HG03521 (cell line): ENCODE measurements around the gene OR5V1.
"Not testable (repeated sequence)": the region's sequence is repeated elsewhere in the genome, so short reads cannot be mapped to it uniquely, and the experiment has no call there.

ENCODE experiments used
- ATAC-seq: cut with Tn5 transposase; IDR thresholded peaks from one replicate; pipeline ENCODE4 v1.9.1; 2021; ENCODE audit warnings: mild to moderate bottlenecking, moderate library complexity; ENCODE audit not compliant: unreplicated experiment

OR5V1 gene

GRCh38 chr6:29368765-29369164 lies at the start of gene OR5V1:
TSS of gene OR5V1 (minus strand) at chr6:29368865. CDS start at chr6:29356195, 12,670 bp downstream.
- ATAC-seq, result no peak

DNA sequence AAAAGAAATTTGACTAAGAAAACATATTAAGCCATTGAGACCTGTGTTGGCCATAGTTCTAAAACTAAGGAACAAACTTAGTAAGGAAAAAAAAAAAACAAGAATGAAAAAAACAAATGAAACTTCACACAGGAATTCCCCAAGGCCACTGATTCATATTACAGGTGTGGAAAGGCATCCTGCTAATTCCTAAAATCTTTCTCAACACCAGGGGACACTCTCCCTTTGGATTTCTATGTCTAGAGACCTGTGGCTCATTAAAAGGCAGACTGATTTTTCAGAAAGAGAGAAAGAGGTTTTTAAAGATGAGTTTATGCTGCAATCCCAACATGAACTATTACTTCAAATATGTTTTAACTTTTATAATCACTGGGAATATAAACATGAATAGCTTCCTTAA lies 45.9 kb upstream of the OR5V1 start, which contains the start of gene OR12D1:
Gene OR12D1, plus strand, starts transcription at position 341 of the 400 bp plus-strand sequence.
- no peak for ATAC-seq

DNA sequence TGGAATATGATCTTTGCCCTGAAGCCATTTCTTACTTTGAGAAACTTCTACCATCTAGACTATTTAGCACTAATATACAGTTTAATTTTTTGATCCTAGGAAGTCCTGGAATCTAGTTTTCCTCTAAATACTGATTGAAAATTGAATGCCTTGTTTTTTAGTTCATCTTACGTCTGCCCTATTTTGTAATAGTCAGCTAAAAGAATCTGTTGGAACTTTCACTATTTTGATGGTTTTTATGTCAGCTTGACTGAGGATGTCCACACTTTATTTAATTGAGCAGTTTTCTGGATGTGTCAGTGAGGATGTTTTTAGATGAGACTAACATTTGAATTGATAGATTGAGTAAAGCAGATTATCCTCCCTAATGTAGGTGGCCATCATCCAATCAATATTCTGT lies 35.1 kb upstream of the OR5V1 start:
- no peak for ATAC-seq

DNA sequence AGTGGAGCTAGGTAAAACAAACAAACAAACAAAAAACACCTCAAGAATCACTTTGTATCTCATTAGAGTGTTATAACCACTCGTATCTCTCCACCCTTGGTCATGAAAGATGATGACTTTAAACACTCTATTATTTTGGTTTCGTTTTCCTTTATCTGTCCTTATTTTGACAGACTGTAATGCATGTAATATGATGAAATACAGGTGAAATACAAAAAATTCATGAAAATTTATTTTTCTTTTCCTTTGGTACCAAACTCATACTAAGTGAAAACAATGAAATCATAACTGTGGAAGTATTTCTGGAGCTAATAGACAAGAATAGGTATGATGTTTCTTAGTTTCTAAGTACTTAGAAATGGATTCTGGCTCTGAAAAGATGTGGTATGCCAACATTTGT lies 30.9 kb upstream of the OR5V1 start:
- no peak for ATAC-seq

DNA sequence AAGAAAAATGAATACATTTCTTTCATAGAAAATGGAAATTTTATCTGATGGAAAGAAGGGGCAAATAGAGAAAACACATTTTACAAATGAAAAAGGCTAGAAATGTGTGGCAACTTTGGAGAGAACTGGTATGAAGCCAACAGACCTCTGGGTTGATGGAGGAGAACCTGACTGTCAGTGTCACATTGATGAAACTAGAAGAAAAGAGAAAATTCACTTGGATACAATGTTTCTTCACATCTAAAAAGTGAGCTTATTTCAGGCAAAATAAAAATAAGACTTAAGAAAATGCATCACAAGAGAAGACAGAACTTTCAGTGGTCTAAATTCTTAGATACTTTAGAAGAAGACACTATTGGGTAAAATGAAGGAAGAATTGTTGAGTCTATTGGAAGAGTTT lies 26.7 kb upstream of the OR5V1 start, which contains the start of gene OR12D2:
Gene OR12D2, plus strand, starts transcription at position 301 of the 400 bp plus-strand sequence. CDS start 1,069 bp downstream, outside the sequence.
- no peak for ATAC-seq

DNA sequence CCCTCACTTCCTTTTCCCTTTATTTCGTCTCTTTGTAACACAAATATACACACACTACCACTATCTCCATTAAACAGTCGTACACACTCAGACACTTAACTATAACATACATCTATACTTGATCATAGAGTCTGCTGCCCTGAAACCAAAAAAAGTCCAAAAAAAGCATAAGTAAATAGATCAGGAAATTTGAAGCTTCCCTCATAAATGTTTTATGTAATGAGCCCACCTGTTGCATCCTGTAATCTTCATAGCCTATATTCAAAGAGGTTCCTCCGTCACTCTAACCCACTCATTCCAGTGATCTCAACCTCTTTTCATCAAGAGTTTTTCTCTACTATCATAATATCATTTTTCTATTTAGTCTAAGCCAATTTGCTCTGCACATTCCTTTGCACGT lies 19.9 kb upstream of the OR5V1 start:
- no peak for ATAC-seq

DNA sequence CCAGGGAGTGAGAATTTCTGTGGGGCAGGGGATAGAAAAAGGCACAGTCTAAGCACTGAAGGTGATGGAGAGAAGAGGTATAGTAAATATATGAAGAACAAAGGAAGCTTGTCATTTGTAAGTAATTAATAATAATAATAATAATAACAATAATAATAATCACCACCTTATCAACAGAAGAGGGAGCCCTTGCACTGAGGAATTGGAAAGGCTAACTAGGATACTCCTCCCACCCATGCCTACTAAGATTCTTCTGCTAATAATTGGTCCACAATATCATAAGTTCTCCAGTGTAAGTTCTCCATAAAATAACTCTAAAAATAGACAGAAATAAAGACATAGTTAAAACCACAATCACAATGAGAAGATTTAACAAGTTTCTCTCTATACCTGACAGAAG lies 7.3 kb upstream of the OR5V1 start:
- no peak for ATAC-seq

- no peak for ATAC-seq
These were observed 6.5 kb upstream of the OR5V1 start, which contains the start of gene OR12D3 for GRCh38 chr6:29375191-29375590. TSS of gene OR12D3 (minus strand) at chr6:29375291. CDS start at chr6:29375287, 4 bp downstream.

- no peak for ATAC-seq
These were observed 13.1 kb downstream of the OR5V1 start for GRCh38 chr6:29355603-29356002.

- no peak for ATAC-seq
These were observed 13.7 kb downstream of the OR5V1 start for GRCh38 chr6:29354980-29355379.

DNA sequence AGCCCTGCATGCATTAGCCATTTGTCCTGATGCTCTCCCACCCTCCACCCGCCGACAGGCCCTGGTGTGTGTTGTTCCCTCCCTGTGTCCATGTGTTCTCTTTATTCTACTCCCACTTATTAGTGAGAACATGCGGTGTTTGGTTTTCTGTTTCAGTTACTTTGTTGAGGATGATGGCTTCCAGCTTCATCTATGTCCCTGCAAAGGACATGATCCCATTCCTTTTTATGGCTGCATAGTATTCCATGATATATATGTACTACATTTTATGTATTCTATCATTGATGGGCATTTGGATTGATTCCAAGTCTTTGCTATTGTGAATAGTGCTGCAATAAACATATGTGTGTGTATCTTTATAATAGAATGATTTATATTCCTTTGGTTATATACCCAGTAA lies 19.3 kb downstream of the OR5V1 start:
- ATAC-seq, result not testable (repeated sequence)

DNA sequence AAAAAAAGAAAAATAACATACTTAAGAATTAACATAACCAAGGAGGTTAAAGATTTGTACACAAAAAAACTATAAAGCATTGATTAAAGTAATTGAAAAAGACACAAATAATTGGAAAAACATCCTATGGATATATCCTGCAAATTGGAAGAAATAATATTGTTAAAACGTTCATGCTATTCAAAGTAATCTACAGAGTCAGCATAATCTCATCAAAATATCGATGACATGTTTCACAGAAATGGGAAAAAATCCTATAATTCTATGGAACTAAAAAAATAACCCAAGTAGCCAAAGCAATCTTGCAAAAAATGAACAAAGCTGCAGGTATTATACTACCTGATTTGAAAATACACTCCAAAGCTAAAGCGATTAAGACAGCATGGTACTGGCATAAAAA lies 23.3 kb downstream of the OR5V1 start:
- ATAC-seq, result no peak

- ATAC-seq, result no peak
These were observed 32.4 kb downstream of the OR5V1 start for GRCh38 chr6:29336269-29336668.

DNA sequence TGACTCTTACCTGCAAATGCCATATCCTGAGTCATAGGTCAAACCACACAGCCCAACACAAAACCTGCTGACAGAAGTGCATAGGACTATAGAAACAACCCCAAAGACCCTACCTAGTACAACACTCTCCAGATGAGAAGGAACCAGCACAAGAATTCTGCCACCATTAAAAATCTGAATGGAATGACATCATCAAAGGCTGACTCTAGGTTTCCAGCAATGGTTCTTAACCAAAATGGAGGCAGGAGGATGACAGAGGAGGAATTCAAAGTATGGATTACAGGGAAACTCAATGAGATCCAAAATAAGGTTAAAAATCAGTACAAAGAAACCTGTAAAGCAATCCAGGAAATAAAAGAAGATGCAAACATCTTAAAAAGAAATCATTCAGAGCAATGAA lies 36.0 kb downstream of the OR5V1 start:
- no peak for ATAC-seq

DNA sequence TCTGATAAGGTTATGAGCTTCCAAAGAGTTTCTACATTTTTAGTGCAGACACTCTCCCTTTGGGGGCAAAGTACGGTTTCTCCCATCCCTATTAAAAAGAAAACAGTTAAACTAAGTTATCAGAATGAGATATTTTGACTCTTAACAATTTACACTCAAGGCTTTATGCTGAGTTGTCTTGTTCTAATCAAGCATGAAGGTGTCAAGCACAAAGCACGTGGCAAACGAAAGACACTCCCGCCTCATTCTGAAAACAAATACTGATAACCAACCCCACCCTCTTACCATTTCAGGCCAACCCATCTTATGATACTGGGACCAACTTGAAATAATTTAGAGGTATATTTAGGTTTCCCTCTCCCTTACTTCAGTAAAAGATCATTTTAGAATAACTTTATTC lies 42.9 kb downstream of the OR5V1 start:
- no peak for ATAC-seq

GRCh38 chr6:29323332-29323731 lies 45.3 kb downstream of the OR5V1 start:
- not testable (repeated sequence) for ATAC-seq

DNA sequence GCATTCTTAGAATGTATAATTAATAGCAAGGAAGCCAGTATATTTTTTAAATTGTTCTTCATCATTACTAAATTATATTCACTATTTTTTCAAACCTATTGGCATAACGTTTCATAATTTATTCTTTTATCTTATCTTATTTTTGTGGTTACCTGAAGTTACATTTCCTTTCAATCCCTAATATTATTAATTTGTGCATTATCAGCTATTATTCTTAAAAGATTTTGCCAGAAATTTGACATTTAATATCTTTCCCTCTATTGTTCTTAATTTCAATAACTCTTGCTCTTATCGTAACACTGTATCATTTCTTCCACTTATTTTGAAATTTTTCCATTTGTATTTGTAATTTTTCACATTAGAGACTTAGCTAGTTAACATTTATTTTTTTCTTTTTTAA lies 48.7 kb downstream of the OR5V1 start:
- ATAC-seq, result no peak
